OCI-LY7 (cell line): ENCODE results near the gene STRADB. TPM values are rescaled to one million over a fixed set of nuclear protein-coding genes. Genes with fewer than 3 reads are reported as not detected.

ENCODE experiments used
- BruUV-seq: library from RNA; stranded (reverse); fragments of 400-500 nt; replicated peaks from 2 replicates; lab custom pipeline; 2021; lab: Mats Ljungman, UMichigan
- CTCF ChIA-PET: fragments of 300-600 bp; sonication (Branson Sonifier 250); formaldehyde crosslinking; loops from one replicate; lab custom pipeline; 2022; ENCODE audit warnings: antibody characterized with exemption; ENCODE audit not compliant: unreplicated experiment; lab: Charles Lee
- POLR2A ChIA-PET: fragments of 300-600 bp; sonication (Branson Sonifier 250); formaldehyde crosslinking; loops from one replicate; lab custom pipeline; 2022; ENCODE audit warnings: antibody characterized with exemption; lab: Charles Lee
- DNase-seq: peaks from one replicate; pipeline ENCODE4 v3.0.0-alpha.2; 2015; ENCODE audit warnings: low spot score
- H2AFZ ChIP-seq: fragments of 200-600 bp; sonication (generic), shearing (Covaris generic); 2 replicates; pipeline ENCODE4 v1.6.1; 2014; ENCODE audit warnings: mild to moderate bottlenecking, antibody characterized with exemption, low read length, moderate library complexity
- H3K27ac ChIP-seq: fragments of 200-600 bp; sonication (generic); 2 replicates; pipeline ENCODE4 v1.5.1; 2014; ENCODE audit warnings: mixed run types, low read depth, mild to moderate bottlenecking, moderate library complexity, low read length, inconsistent platforms; ENCODE audit not compliant: poor library complexity, severe bottlenecking
- H3K36me3 ChIP-seq: fragments of 200-600 bp; sonication (generic); 2 replicates; pipeline ENCODE4 v1.6.1; 2014; ENCODE audit warnings: mild to moderate bottlenecking, antibody characterized with exemption, low read length, moderate library complexity, mixed read lengths; ENCODE audit not compliant: insufficient read depth
- H3K4me1 ChIP-seq: fragments of 200-600 bp; sonication (generic); 2 replicates; pipeline ENCODE4 v1.5.1; 2014; ENCODE audit warnings: mild to moderate bottlenecking, low read length; ENCODE audit not compliant: insufficient read depth, poor library complexity, severe bottlenecking
- H3K4me2 ChIP-seq: fragments of 200-600 bp; sonication (generic); 2 replicates; pipeline ENCODE4 v1.6.1; 2014; ENCODE audit warnings: mild to moderate bottlenecking, low read length
- H3K4me3 ChIP-seq: fragments of 200-600 bp; sonication (generic); 2 replicates; pipeline ENCODE4 v1.5.1; 2014; ENCODE audit warnings: mild to moderate bottlenecking, low read depth, low read length; ENCODE audit not compliant: poor library complexity, severe bottlenecking
- H3K79me2 ChIP-seq: fragments of 200-600 bp; sonication (generic); 2 replicates; pipeline ENCODE4 v1.6.1; 2016; ENCODE audit warnings: low read depth, mild to moderate bottlenecking, low read length, moderate library complexity, mixed read lengths; ENCODE audit not compliant: insufficient read depth
- H3K9me2 ChIP-seq: fragments of 200-600 bp; sonication (generic); 2 replicates; pipeline ENCODE4 v1.6.1; 2016; ENCODE audit warnings: mild to moderate bottlenecking, low read length, mixed read lengths; ENCODE audit not compliant: insufficient read depth
- H3K9me3 ChIP-seq: fragments of 200-600 bp; sonication (generic); 2 replicates; pipeline ENCODE4 v1.6.1; 2014; ENCODE audit warnings: mild to moderate bottlenecking, mixed run types, low read length, mixed read lengths
- H4K20me1 ChIP-seq: fragments of 200-600 bp; sonication (generic); 2 replicates; pipeline ENCODE4 v1.6.1; 2014; ENCODE audit warnings: mild to moderate bottlenecking, antibody characterized with exemption, low read length, moderate library complexity, mixed read lengths; ENCODE audit not compliant: insufficient read depth
- EZH2phosphoT487 ChIP-seq: fragments of 200-600 bp; sonication (generic); IDR thresholded peaks from 2 replicates; pipeline ENCODE4 v1.6.1; 2018; ENCODE audit warnings: low read depth, borderline replicate concordance, mild to moderate bottlenecking, mixed run types, antibody characterized with exemption, low read length, moderate library complexity, mixed read lengths
- intact Hi-C: fragments of 100-400 bp; cut with micrococcal nuclease; formaldehyde crosslinking; loops from one replicate; pipeline ENCODE4 v1.10.0; 2022; ENCODE audit not compliant: unreplicated experiment
- total RNA-seq, 2 experiments: library from RNA; depleted of rRNA in 1 of 2; stranded (reverse); fragments of >200 nt in 1 of 2; shearing (Covaris generic) in 1 of 2; gene quantifications; 2 replicates each; pipeline ENCODE4 v1.2.3, GENCODE V29; 2014 to 2022
- TF ChIP-seq, protein P1 (sequence below): fragments of 200-600 bp; sonication (generic); conservative IDR thresholded peaks from 2 replicates; pipeline ENCODE4 v1.5.1; 2014; ENCODE audit warnings: mild to moderate bottlenecking, antibody characterized with exemption, low read length, moderate library complexity, mixed read lengths

Gene STRADB
- total RNA-seq, 2 experiments from 2014 or later: 8.4 to 21.4 TPM

- Histone ChIP-seq H4K20me1 (no peaks in the 10 kb centered on the region), H3K4me1 (no peaks in the 10 kb centered on the region), H3K9me2 (no peaks in the 10 kb centered on the region), H3K9me3 (peaks cover 8% of the 10 kb centered on the region; the same call in 1 of the 2 replicates), H3K36me3 (no peaks in the 10 kb centered on the region; the same call in 1 of the 2 replicates), H2AFZ (no peak overlapping the region), H3K27ac (no peak overlapping the region), H3K4me2 (no peak overlapping the region), H3K79me2 (no peaks in the 10 kb centered on the region), H3K4me3 (no peak overlapping the region)
- DNase-seq: no peak
- ChIA-PET CTCF (no interaction called here), POLR2A (interaction anchor here (1.0 kb wide), 1 partner anchor 11 kb away, joined by 4 read pairs; no protein-coding TSS in a partner anchor)
- intact Hi-C loops: no loop called here
- TF ChIP-seq EZH2phosphoT487: no peak
- TF ChIP-seq, protein P1, sequence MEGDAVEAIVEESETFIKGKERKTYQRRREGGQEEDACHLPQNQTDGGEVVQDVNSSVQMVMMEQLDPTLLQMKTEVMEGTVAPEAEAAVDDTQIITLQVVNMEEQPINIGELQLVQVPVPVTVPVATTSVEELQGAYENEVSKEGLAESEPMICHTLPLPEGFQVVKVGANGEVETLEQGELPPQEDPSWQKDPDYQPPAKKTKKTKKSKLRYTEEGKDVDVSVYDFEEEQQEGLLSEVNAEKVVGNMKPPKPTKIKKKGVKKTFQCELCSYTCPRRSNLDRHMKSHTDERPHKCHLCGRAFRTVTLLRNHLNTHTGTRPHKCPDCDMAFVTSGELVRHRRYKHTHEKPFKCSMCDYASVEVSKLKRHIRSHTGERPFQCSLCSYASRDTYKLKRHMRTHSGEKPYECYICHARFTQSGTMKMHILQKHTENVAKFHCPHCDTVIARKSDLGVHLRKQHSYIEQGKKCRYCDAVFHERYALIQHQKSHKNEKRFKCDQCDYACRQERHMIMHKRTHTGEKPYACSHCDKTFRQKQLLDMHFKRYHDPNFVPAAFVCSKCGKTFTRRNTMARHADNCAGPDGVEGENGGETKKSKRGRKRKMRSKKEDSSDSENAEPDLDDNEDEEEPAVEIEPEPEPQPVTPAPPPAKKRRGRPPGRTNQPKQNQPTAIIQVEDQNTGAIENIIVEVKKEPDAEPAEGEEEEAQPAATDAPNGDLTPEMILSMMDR: no peak
- no TSS peak for BruUV-seq
Observed at GRCh38 chr2:201464547-201464946, 13.0 kb downstream of the STRADB start.

DNA sequence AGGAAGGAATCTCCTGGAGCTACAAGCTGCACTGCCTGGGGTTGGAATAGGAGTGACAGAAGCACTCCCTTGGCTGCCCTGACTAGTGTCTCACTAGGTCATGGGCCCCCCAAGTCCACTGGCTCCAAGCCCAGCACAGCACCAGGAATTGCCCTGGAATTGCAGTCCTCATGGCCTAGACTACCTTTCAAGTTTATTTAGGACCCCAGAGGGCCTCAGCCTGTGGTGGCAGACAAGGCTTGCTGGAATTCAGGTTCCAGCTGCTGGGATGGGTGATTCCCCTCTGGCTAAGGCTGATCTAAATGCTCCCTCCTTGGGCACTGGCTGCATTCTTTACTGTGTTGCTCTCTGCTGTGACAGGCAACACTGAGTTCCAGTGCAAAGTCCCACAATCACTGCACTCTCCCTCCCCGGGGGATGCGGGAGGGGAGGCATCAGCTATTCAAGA is 14.0 kb downstream of the STRADB start:
- no TSS peak for BruUV-seq
- CTCF ChIA-PET: interaction anchor here (0.6 kb wide), 1 partner anchor 203 kb away, joined by 3 read pairs; no protein-coding TSS in a partner anchor
- TF ChIP-seq, protein P1: no peak
- no peak for TF ChIP-seq EZH2phosphoT487

DNA sequence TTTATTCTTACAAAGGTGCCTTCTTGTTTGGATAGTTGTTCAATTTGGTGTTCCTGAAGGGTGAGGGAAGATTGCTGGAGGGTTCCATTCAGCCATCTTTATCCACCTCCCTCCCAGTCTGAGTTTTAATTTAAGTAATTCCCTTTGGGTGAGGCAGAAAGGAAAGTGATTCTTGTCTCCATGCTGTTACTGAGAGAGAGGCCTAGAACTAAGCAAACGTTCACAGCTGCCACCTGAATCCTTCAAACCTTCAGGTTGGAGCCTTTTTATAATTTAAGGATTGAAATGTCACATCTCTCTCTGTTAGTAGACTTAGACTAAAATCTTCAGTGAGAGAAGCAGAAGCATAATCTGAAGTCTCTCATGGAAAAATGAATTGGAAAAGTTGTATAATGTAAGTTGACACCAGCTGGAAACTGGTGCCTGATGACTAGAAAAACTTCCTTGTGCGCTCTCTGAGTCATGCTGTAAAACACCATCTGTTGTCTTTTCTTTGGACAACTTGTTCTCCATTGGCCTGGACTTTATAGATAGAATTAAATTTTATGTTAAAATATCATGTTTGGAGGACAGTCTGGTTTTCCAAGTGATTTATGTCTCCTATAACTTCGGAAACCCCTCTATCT is 14.6 kb downstream of the STRADB start:
- TF ChIP-seq EZH2phosphoT487: no peak
- TF ChIP-seq, protein P1: no peak
- POLR2A ChIA-PET: interaction anchor here (0.7 to 2.3 kb wide), 5 partner anchors 11 to 938 kb away, joined by 3 to 11 read pairs (median 3); partner anchors contain the start of genes STRADB and TRAK2
- intact Hi-C loops: no loop called here
- Histone ChIP-seq H3K9me3 (peaks cover 8% of the 10 kb centered on the region; the same call in 1 of the 2 replicates), H3K36me3 (no peaks in the 10 kb centered on the region), H3K27ac (no peak overlapping the region), H3K9me2 (no peaks in the 10 kb centered on the region), H4K20me1 (no peaks in the 10 kb centered on the region), H3K4me2 (no peak overlapping the region), H3K4me3 (no peak overlapping the region), H2AFZ (no peak overlapping the region), H3K79me2 (no peaks in the 10 kb centered on the region), H3K4me1 (no peaks in the 10 kb centered on the region)
- CTCF ChIA-PET: no interaction called here
- no TSS peak for BruUV-seq
- no peak for DNase-seq

More for the DNA sequence above, 14.0 kb downstream of the STRADB start:
- Histone ChIP-seq H3K9me2 (no peaks in the 10 kb centered on the region), H4K20me1 (no peaks in the 10 kb centered on the region), H3K9me3 (peaks cover 8% of the 10 kb centered on the region; the same call in 1 of the 2 replicates), H3K27ac (no peak overlapping the region), H3K36me3 (no peaks in the 10 kb centered on the region; the same call in 1 of the 2 replicates), H3K4me3 (no peak overlapping the region), H3K4me2 (no peak overlapping the region), H3K4me1 (no peaks in the 10 kb centered on the region), H3K79me2 (no peaks in the 10 kb centered on the region), H2AFZ (no peak overlapping the region)
- DNase-seq: no peak
- POLR2A ChIA-PET: no interaction called here
- intact Hi-C loops: no loop called here
